Activated CD8-positive, alpha-beta memory T cell treated with anti-CD3 and anti-CD28 coated beads, Interleukin-2, amount 50 U/mL, for 24 hours (primary cell): ENCODE measurements around the gene HKDC1.
"Not testable (repeated sequence)": the region's sequence is repeated elsewhere in the genome, so short reads cannot be mapped to it uniquely, and the experiment has no call there.

ENCODE experiments used
- DNase-seq: peaks from one replicate; pipeline ENCODE4 v3.0.0-alpha.2; 2020; ENCODE audit errors: extremely low read depth

The HKDC1 gene, protein sequence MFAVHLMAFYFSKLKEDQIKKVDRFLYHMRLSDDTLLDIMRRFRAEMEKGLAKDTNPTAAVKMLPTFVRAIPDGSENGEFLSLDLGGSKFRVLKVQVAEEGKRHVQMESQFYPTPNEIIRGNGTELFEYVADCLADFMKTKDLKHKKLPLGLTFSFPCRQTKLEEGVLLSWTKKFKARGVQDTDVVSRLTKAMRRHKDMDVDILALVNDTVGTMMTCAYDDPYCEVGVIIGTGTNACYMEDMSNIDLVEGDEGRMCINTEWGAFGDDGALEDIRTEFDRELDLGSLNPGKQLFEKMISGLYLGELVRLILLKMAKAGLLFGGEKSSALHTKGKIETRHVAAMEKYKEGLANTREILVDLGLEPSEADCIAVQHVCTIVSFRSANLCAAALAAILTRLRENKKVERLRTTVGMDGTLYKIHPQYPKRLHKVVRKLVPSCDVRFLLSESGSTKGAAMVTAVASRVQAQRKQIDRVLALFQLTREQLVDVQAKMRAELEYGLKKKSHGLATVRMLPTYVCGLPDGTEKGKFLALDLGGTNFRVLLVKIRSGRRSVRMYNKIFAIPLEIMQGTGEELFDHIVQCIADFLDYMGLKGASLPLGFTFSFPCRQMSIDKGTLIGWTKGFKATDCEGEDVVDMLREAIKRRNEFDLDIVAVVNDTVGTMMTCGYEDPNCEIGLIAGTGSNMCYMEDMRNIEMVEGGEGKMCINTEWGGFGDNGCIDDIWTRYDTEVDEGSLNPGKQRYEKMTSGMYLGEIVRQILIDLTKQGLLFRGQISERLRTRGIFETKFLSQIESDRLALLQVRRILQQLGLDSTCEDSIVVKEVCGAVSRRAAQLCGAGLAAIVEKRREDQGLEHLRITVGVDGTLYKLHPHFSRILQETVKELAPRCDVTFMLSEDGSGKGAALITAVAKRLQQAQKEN

DNA sequence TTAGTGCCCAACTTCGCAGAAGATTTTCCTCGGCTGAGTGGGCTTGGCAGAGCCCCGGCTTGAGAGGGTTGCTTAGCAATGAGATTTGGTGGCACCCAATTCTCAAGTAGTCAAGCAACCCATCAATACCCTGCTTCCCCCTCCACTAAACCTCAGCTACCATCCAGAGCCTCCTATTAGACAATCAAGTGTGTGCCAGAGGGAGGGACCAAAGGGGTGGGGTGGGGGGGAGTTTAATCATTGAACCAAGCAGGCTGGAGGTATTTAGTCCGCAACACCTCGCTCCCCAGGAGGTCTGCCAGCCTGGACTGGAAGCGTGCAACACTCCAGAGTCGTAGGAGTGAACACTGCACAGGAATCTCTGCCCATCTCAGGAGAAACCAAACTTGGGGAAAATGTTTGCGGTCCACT is at the start of gene HKDC1:
TSS of gene HKDC1 (plus strand) at position 292 of the 411 bp plus-strand sequence. CDS start at position 396, 104 bp downstream.
- DNase-seq, result no peak

- DNase-seq, result no peak
Observed at GRCh38 chr10:69172241-69172982, 47.7 kb upstream of the HKDC1 start.

DNA sequence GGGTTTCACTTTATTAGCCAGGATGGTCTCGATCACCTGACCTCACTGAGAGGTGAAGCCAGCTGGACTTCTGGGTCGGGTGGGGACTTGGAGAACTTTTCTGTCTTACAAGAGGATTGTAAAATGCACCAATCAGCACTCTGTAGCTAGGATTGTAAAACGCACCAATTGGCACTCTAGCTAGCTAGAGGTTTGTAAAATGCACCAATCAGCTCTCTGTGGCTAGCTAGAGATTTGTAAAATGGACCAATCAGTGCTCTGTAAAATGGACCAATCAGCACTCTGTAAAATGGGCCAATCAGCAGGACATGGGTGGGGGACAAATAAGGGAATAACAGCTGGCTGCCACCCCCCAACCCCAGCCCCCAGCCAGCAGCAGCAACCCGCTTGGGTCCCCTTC is 44.8 kb upstream of the HKDC1 start:
- not testable (repeated sequence) for DNase-seq

DNA sequence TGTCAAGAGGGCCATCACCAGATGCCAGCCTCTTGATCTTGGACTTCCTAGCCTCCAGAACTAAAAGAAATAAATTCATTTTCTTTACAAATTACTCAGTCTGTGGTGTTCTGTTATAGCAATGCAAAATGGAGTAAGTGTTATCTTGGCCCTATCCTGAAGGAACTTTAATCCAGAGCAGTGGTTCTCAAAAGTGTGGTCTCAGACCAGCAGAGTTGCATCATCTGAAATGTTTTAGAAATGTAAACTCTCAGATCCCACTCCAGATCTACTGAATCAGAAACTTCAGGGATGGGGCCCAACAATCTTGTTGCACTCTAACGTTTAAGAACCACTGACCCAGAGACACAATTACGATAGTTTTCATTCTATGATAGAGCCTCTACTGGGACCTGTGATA is 43.3 kb upstream of the HKDC1 start:
- DNase-seq, result no peak

- no peak for DNase-seq
Observed at GRCh38 chr10:69179089-69179742, 40.9 kb upstream of the HKDC1 start.

DNA sequence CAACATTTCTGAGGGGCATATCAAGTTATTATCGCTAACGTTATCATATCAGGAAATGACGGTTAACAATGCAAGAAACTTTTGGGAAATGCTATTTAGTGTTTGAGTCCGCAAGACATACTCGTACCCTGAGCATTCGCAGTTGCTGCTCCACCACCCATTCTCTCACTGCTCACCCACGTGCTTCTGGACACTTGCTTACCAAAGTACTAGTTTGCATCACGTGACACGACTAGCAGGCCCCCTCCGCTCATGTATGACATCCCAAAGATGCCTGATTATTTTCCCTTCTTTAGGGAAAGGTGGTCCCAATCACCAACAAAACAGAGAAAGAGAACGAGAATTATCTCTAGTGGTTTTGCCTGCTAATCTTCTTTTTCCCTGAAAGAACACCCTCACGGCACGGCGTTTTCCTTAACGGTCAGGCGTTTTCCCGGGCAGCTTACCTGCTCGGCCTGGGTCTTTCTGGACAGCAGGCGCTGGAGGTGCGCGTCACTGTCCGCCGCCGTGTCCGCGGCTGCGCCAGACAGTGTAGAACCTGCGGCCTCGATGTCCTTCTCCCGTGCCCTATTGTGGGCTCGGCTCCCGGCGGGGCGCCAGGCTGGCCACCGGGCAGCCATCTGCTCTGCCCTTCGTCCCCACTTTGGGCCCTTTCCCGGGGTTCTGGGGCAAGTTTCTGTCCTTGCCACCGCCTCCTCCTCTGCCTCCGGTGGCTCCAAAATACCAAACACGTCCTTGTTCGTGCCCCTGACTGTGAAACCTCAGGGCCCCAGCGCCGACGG is 40.2 kb upstream of the HKDC1 start, which contains the start of gene SUPV3L1:
TSS of gene SUPV3L1 (plus strand) at position 492 of the 782 bp plus-strand sequence. CDS start at position 550, 58 bp downstream.
- peak; percentile 75 for DNase-seq

- no peak for DNase-seq
Observed at GRCh38 chr10:69180525-69181204, 39.5 kb upstream of the HKDC1 start.

GRCh38 chr10:69181433-69181832 is 38.7 kb upstream of the HKDC1 start:
- DNase-seq, result no peak

- no peak for DNase-seq
Observed at GRCh38 chr10:69182005-69182404, 38.1 kb upstream of the HKDC1 start.

DNA sequence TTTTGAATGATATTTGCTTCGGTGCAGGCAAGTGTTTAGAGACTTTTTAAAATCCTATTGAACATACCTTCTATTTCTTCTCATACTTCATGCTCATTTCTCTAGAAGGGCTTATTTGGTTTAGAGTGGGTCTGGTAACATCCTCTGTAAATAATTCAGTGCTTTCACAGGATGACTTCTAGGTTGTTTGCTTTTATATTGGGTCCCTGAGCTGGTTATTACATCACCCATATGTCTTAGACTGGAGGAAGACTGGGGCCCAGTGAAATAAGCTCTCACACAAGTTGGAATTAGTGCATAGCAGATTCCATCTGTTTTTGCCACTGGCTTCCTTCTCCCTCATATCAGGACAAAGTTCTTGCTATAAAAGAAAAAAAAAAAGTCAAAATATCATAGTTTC is 33.6 kb upstream of the HKDC1 start:
- DNase-seq, result no peak

GRCh38 chr10:69201045-69201444 is 19.1 kb upstream of the HKDC1 start:
- no peak for DNase-seq

GRCh38 chr10:69202332-69202731 is 17.8 kb upstream of the HKDC1 start:
- DNase-seq, result no peak

DNA sequence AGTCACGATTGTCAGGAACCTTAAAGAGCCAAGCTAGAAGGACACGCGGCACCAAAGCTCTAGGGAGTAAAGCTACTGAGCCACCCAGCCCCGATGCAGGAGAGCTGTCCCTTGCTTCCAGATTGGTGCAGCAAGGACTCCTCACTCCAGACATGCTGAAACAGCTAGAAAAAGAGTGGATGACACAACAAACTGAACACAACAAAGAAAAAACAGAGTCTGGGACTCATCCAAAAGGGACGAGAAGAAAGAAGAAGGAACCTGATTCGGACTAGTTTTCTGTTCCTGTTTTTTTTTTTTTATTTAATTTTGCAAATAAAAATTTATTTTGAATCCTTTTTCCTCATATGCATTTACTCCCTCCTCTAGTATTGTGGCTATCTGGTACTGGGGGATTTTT is 11.4 kb upstream of the HKDC1 start:
- DNase-seq, result no peak

GRCh38 chr10:69209787-69210484 is 10.2 kb upstream of the HKDC1 start:
- no peak for DNase-seq

- no peak for DNase-seq
Observed at GRCh38 chr10:69211104-69211503, 9.0 kb upstream of the HKDC1 start.

- DNase-seq, result no peak
Observed at GRCh38 chr10:69211524-69211923, 8.6 kb upstream of the HKDC1 start.

DNA sequence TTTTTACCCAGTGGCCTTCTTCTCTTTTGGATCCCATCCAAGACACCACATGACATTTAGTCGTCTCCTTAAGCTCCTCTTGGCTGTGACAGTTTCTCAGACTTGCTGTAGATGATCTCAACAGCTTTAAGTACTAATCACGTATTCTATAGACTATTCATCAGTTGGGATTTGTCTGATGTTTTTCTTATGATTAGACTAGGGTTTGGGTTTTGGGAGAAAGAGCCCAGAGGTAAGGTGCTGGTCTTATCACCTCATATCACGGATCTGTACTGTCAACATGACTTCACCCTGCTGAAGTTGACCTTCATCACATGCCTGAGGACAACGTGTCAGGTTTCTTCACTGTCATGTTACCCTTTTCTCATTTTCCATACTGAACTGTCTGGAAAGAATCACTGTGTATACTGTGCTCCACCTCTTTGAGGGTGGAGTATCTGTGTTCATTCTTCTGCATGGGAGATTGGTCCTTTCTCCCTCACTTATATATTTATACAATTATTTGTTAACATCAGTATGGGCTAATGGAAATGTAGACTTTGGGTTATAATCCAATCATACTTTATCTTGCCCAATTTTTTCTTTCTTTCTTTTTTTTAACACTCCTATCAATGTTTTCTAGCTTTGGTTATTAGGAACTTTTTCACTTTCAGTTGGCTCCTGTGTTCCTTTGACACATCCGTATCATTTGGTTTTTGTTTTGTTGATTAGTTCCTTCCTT is 6.4 kb upstream of the HKDC1 start:
- DNase-seq, result no peak

DNA sequence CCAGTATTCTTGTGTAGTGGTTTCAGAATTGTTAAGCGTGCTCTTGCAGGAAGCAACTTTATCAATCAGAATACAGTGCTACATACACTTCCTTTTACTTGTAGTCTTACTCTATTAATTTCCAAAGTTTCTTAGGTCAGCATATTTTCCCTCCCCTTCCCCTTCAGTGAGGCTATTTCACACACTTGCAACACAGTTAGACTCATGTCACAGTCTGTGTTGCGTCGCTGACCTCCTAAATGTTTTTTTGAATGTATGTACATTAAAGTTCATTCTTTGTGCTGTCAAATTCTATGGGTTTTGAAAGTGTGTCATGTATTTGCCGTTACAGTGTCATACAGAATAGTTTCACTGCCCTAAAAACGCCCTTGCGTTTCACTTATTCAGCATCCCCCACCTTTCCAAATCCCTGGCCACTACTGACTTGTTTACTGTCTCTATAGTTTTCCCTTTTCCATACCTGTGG is 5.4 kb upstream of the HKDC1 start:
- DNase-seq, result no peak
